A172 (cell line): ENCODE data around the gene PKP3. TPM values are rescaled to one million over a fixed set of nuclear protein-coding genes. Genes with fewer than 3 reads are reported as not detected.
A peak's percentile ranks its signal among the peaks of the same experiment; 100 is the strongest.
"Not testable (repeated sequence)": the region's sequence is repeated elsewhere in the genome, so short reads cannot be mapped to it uniquely, and the experiment has no call there.

Experiments
- DNase-seq: peaks from one replicate; pipeline ENCODE4 v3.0.0-alpha.2; 2015; ENCODE audit warnings: low spot score
- total RNA-seq: library from RNA; depleted of rRNA; stranded (reverse); fragments of >200 nt; shearing (Covaris generic); gene quantifications from 2 replicates; pipeline ENCODE4 v1.2.3, GENCODE V29; 2014; rRNA removed

The PKP3 gene
- 39.8 and 44.0 TPM in 2 replicates for total RNA-seq

GRCh38 chr11:394034-394857 is at the start of gene PKP3:
PKP3 (plus strand) TSS chr11:394209; CDS start chr11:394293, 84 bp downstream.
- DNase-seq = peak; percentile 83

GRCh38 chr11:344836-345578 is 49.0 kb upstream of the PKP3 start:
- no peak for DNase-seq

GRCh38 chr11:346529-346928 is 47.5 kb upstream of the PKP3 start:
- no peak for DNase-seq

GRCh38 chr11:349270-349954 is 44.6 kb upstream of the PKP3 start:
- not testable (repeated sequence) for DNase-seq

GRCh38 chr11:350033-350722 is 43.8 kb upstream of the PKP3 start:
- DNase-seq = not testable (repeated sequence)

GRCh38 chr11:350723-351255 is 43.2 kb upstream of the PKP3 start:
- peak; percentile 60 for DNase-seq

GRCh38 chr11:351411-351810 is 42.6 kb upstream of the PKP3 start:
- no peak for DNase-seq

- DNase-seq = no peak
Observed at GRCh38 chr11:352456-353031, 41.5 kb upstream of the PKP3 start.

- DNase-seq = no peak
Observed at GRCh38 chr11:353179-353873, 40.7 kb upstream of the PKP3 start.

GRCh38 chr11:355581-356458 is 38.2 kb upstream of the PKP3 start:
- peak; percentile 89 for DNase-seq

- no peak for DNase-seq
Observed at GRCh38 chr11:356610-357009, 37.4 kb upstream of the PKP3 start.

- DNase-seq = no peak
Observed at GRCh38 chr11:357582-357981, 36.4 kb upstream of the PKP3 start.

- DNase-seq = no peak
Observed at GRCh38 chr11:358129-358800, 35.7 kb upstream of the PKP3 start.

GRCh38 chr11:359181-359714 is 34.8 kb upstream of the PKP3 start:
- peak; percentile 18 for DNase-seq

- DNase-seq = no peak
Observed at GRCh38 chr11:360326-361280, 33.4 kb upstream of the PKP3 start.

- no peak for DNase-seq
Observed at GRCh38 chr11:362642-363442, 31.2 kb upstream of the PKP3 start.

- not testable (repeated sequence) for DNase-seq
Observed at GRCh38 chr11:363443-363805, 30.6 kb upstream of the PKP3 start.
